ENCODE results near the gene LNPEP.

LNPEP gene

DNA sequence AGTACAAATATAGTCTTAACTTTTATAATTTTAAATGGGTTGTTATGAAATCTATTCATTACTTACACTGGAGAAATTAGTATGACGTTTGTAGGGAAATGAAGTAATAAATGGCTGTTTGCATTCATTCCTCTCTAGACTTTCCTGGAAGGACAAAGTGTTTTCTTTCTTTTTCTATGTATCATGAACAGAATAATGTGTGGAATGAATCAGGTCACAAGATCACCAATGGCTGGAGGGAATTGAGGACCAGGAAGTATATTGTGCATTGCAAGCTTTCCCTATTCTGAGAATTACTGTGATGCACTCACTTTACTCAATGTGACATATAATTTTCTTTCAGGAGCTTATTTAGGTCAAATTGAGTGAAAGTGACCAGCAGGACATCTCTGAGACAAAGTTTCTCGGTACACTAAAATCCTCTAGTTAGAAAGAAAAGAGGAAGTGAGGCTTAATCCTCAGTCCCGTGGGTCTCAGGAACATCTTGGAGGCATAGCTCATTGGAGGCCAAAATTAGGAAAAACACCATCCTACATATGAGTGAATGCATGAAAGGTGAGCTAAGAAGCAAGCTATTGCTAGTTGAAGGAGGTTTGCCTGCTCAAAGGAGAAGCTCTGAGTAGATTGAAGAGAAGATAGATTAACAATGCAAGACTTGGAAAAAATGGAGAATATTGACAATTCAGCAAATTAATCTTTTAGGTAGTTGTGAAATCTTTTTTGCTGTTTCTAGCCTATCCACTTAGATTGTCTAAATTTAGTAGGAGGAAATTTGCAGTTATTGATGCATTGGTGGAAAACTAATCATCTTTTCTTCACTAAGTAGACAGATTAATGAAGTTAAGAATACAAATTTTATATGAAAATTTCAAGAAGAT, 31.6 kb upstream of the LNPEP start:
- DNase-seq = no peak
- H3K4ac ChIP-seq (ENCODE audit: low read depth in 1 of 2, low read length in 2 of 2) = no peak overlapping the region
- H2AFZ ChIP-seq (ENCODE audit: low read depth, low read length) = no peak overlapping the region
- H4K91ac ChIP-seq (ENCODE audit: low read length) = no peak overlapping the region
- no peak overlapping the region for H3K27ac ChIP-seq (ENCODE audit: low read length, poor library complexity, severe bottlenecking)
- no peak overlapping the region for H4K8ac ChIP-seq (ENCODE audit: low read length)
- no peak overlapping the region for H3K23ac ChIP-seq (ENCODE audit: low read length in 2 of 2)
- no peaks in the 10 kb centered on the region for H3K4me1 ChIP-seq (ENCODE audit: control insufficient read depth, insufficient read depth, low read depth, low read length)
- no peaks in the 10 kb centered on the region for H3K79me1 ChIP-seq (replicated peaks; ENCODE audit: low read length, poor library complexity, severe bottlenecking)
- no peak overlapping the region for H3K4me2 ChIP-seq (ENCODE audit: low read length, poor library complexity, severe bottlenecking)
- H3K18ac ChIP-seq (ENCODE audit: low read depth in 1 of 2, low read length in 2 of 2) = no peak overlapping the region
- H2BK120ac ChIP-seq (ENCODE audit: low read depth, low read length) = no peak overlapping the region
- no peak overlapping the region for H2BK12ac ChIP-seq (ENCODE audit: low read length in 2 of 2)
- 64% methylated on average over 2 of the region's 3 CpGs for WGBS
- no peak overlapping the region for H2BK5ac ChIP-seq (ENCODE audit: low read depth, low read length, poor library complexity, severe bottlenecking)
- H3K27me3 ChIP-seq (ENCODE audit: control insufficient read depth in 1 of 2, insufficient read depth in 1 of 2, low read length in 2 of 2) = no peaks in the 10 kb centered on the region
- H2AK5ac ChIP-seq (ENCODE audit: low read length, severe bottlenecking) = no peak overlapping the region
- H3K36me3 ChIP-seq (ENCODE audit: control insufficient read depth in 1 of 2, insufficient read depth in 2 of 2, low read depth in 1 of 2, low read length in 2 of 2) = peaks cover 0 to 67% of the 10 kb centered on the region in 2 experiments
- H3K4me3 ChIP-seq (ENCODE audit: insufficient read depth in 1 of 2, low read depth in 1 of 2, low read length in 2 of 2) = no peak overlapping the region
- no peak overlapping the region for H2BK15ac ChIP-seq (ENCODE audit: low read depth, poor library complexity, severe bottlenecking)
- H3K14ac ChIP-seq (ENCODE audit: low read length in 2 of 2) = no peak overlapping the region
- no peak overlapping the region for H3K9ac ChIP-seq (ENCODE audit: low read length)
- no peaks in the 10 kb centered on the region for H3K9me3 ChIP-seq (ENCODE audit: control insufficient read depth, low read length)

DNA sequence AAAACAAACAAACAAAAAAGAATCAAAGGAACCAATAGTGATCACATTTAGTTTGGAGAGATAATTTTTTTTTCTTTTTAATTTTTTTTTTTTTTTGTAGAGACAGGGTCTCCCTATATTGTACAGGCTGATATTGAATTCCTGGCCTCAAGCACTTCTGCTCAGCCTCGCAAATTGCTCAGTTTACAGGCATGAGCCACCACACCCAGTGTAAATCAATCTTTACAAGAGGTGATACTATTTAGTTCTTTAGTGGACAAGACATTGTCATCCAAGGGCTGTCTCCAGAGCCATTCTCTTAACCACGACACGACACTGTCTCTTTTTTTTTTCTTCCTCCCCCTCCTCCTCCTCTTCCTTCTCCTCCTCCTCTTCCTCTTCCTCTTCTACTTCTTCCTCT, 30.0 kb upstream of the LNPEP start:
- no peaks in the 10 kb centered on the region for H3K79me1 ChIP-seq (replicated peaks; ENCODE audit: low read length, poor library complexity, severe bottlenecking)
- H2AK5ac ChIP-seq (ENCODE audit: low read length, severe bottlenecking) = no peak overlapping the region
- no peak overlapping the region for H3K4ac ChIP-seq (ENCODE audit: low read depth in 1 of 2, low read length in 2 of 2)
- peaks cover 6 to 68% of the 10 kb centered on the region in 2 experiments for H3K36me3 ChIP-seq (ENCODE audit: control insufficient read depth in 1 of 2, insufficient read depth in 2 of 2, low read depth in 1 of 2, low read length in 2 of 2)
- H2AFZ ChIP-seq (ENCODE audit: low read depth, low read length) = no peak overlapping the region
- no peak overlapping the region for H2BK5ac ChIP-seq (ENCODE audit: low read depth, low read length, poor library complexity, severe bottlenecking)
- no peak overlapping the region for H3K18ac ChIP-seq (ENCODE audit: low read depth in 1 of 2, low read length in 2 of 2)
- H3K4me1 ChIP-seq (ENCODE audit: control insufficient read depth, insufficient read depth, low read depth, low read length) = no peaks in the 10 kb centered on the region
- H2BK120ac ChIP-seq (ENCODE audit: low read depth, low read length) = no peak overlapping the region
- no peak for DNase-seq
- no peak overlapping the region for H3K23ac ChIP-seq (ENCODE audit: low read length in 2 of 2)
- H3K27ac ChIP-seq (ENCODE audit: low read length, poor library complexity, severe bottlenecking) = no peak overlapping the region
- H2BK12ac ChIP-seq (ENCODE audit: low read length in 2 of 2) = no peak overlapping the region
- H3K27me3 ChIP-seq (ENCODE audit: control insufficient read depth in 1 of 2, insufficient read depth in 1 of 2, low read length in 2 of 2) = no peaks in the 10 kb centered on the region
- H3K4me2 ChIP-seq (ENCODE audit: low read length, poor library complexity, severe bottlenecking) = no peak overlapping the region
- H4K91ac ChIP-seq (ENCODE audit: low read length) = no peak overlapping the region
- H3K4me3 ChIP-seq (ENCODE audit: insufficient read depth in 1 of 2, low read depth in 1 of 2, low read length in 2 of 2) = no peak overlapping the region
- WGBS = 98% methylated on average over 3 of the region's 3 CpGs
- no peak overlapping the region for H3K9ac ChIP-seq (ENCODE audit: low read length)
- H3K9me3 ChIP-seq (ENCODE audit: control insufficient read depth, low read length) = no peaks in the 10 kb centered on the region
- no peak overlapping the region for H4K8ac ChIP-seq (ENCODE audit: low read length)
- H2BK15ac ChIP-seq (ENCODE audit: low read depth, poor library complexity, severe bottlenecking) = no peak overlapping the region
- H3K14ac ChIP-seq (ENCODE audit: low read length in 2 of 2) = no peak overlapping the region

DNA sequence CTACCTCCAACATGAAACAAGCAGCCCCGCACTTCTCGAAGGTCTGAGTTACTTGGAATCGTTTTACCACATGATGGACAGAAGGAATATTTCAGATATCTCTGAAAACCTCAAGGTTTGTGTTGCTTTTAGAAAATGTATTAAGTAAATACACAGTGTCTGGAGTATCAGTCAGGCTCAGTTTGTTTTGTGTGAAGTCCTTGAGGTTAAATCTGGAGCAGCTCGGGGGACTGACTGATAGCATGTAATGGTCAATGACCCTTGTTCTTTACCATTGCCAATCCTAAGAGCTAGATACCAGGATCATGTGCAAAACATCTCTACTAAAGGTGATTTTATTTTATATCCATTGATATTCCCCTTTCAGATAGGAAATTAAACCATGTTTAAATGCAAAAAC, 26.9 kb upstream of the LNPEP start:
- Histone ChIP-seq H2AFZ (ENCODE audit: low read depth, low read length) (no peak overlapping the region), H2BK15ac (ENCODE audit: low read depth, poor library complexity, severe bottlenecking) (no peak overlapping the region), H2BK12ac (ENCODE audit: low read length in 2 of 2) (no peak overlapping the region), H4K91ac (ENCODE audit: low read length) (no peak overlapping the region), H3K9me3 (ENCODE audit: control insufficient read depth, low read length) (no peaks in the 10 kb centered on the region), H2AK5ac (ENCODE audit: low read length, severe bottlenecking) (no peak overlapping the region), H3K4me1 (ENCODE audit: control insufficient read depth, insufficient read depth, low read depth, low read length) (no peaks in the 10 kb centered on the region), H3K4ac (ENCODE audit: low read depth in 1 of 2, low read length in 2 of 2) (no peak overlapping the region), H3K14ac (ENCODE audit: low read length in 2 of 2) (no peak overlapping the region), H3K36me3 (ENCODE audit: control insufficient read depth in 1 of 2, insufficient read depth in 2 of 2, low read depth in 1 of 2, low read length in 2 of 2) (peaks cover 6 to 56% of the 10 kb centered on the region in 2 experiments), H3K18ac (ENCODE audit: low read depth in 1 of 2, low read length in 2 of 2) (no peak overlapping the region), H2BK120ac (ENCODE audit: low read depth, low read length) (no peak overlapping the region), H3K27ac (ENCODE audit: low read length, poor library complexity, severe bottlenecking) (no peak overlapping the region), H4K8ac (ENCODE audit: low read length) (no peak overlapping the region), H3K23ac (ENCODE audit: low read length in 2 of 2) (no peak overlapping the region), H3K27me3 (ENCODE audit: control insufficient read depth in 1 of 2, insufficient read depth in 1 of 2, low read length in 2 of 2) (no peaks in the 10 kb centered on the region), H3K4me3 (ENCODE audit: insufficient read depth in 1 of 2, low read depth in 1 of 2, low read length in 2 of 2) (no peak overlapping the region), H2BK5ac (ENCODE audit: low read depth, low read length, poor library complexity, severe bottlenecking) (no peak overlapping the region), H3K79me1 (replicated peaks; ENCODE audit: low read length, poor library complexity, severe bottlenecking) (peaks cover 1% of the 10 kb centered on the region), H3K4me2 (ENCODE audit: low read length, poor library complexity, severe bottlenecking) (no peak overlapping the region), H3K9ac (ENCODE audit: low read length) (no peak overlapping the region)
- WGBS = 100% methylated on average over 3 of the region's 4 CpGs
- DNase-seq = no peak

DNA sequence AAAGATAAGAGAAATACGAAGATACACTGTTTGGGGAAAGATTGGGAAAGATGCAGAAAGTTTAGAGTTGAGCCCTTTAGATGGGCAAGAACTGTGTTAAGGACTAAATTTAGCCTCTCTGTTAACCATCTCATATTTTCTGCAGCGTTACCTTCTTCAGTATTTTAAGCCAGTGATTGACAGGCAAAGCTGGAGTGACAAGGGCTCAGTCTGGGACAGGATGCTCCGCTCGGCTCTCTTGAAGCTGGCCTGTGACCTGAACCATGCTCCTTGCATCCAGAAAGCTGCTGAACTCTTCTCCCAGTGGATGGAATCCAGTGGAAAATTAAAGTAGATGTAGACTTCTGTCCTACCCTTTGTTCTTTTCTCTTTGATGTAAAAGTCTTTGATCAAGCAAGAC, 26.4 kb upstream of the LNPEP start:
- Histone ChIP-seq H3K4me2 (ENCODE audit: low read length, poor library complexity, severe bottlenecking) (no peak overlapping the region), H3K27me3 (ENCODE audit: control insufficient read depth in 1 of 2, insufficient read depth in 1 of 2, low read length in 2 of 2) (no peaks in the 10 kb centered on the region), H3K9ac (ENCODE audit: low read length) (no peak overlapping the region), H3K23ac (ENCODE audit: low read length in 2 of 2) (no peak overlapping the region), H3K36me3 (ENCODE audit: control insufficient read depth in 1 of 2, insufficient read depth in 2 of 2, low read depth in 1 of 2, low read length in 2 of 2) (peaks cover 6 to 56% of the 10 kb centered on the region in 2 experiments), H3K9me3 (ENCODE audit: control insufficient read depth, low read length) (no peaks in the 10 kb centered on the region), H3K27ac (ENCODE audit: low read length, poor library complexity, severe bottlenecking) (no peak overlapping the region), H3K18ac (ENCODE audit: low read depth in 1 of 2, low read length in 2 of 2) (no peak overlapping the region), H3K4me1 (ENCODE audit: control insufficient read depth, insufficient read depth, low read depth, low read length) (no peaks in the 10 kb centered on the region), H2BK120ac (ENCODE audit: low read depth, low read length) (no peak overlapping the region), H2BK5ac (ENCODE audit: low read depth, low read length, poor library complexity, severe bottlenecking) (no peak overlapping the region), H2AFZ (ENCODE audit: low read depth, low read length) (no peak overlapping the region), H2AK5ac (ENCODE audit: low read length, severe bottlenecking) (no peak overlapping the region), H2BK15ac (ENCODE audit: low read depth, poor library complexity, severe bottlenecking) (no peak overlapping the region), H3K4ac (ENCODE audit: low read depth in 1 of 2, low read length in 2 of 2) (no peak overlapping the region), H2BK12ac (ENCODE audit: low read length in 2 of 2) (no peak overlapping the region), H3K79me1 (replicated peaks; ENCODE audit: low read length, poor library complexity, severe bottlenecking) (peaks cover 1% of the 10 kb centered on the region), H3K14ac (ENCODE audit: low read length in 2 of 2) (no peak overlapping the region), H3K4me3 (ENCODE audit: insufficient read depth in 1 of 2, low read depth in 1 of 2, low read length in 2 of 2) (no peak overlapping the region), H4K91ac (ENCODE audit: low read length) (no peak overlapping the region), H4K8ac (ENCODE audit: low read length) (peak overlapping the region; percentile 23)
- DNase-seq = no peak
- 97% methylated on average over 4 of the region's 4 CpGs for WGBS

Measured in mesenchymal stem cell (in vitro differentiated cells and primary cell).